MCF 10A (cell line): ENCODE measurements around the gene UNC13B. TPM values are rescaled to one million over a fixed set of nuclear protein-coding genes. Genes with fewer than 3 reads are reported as not detected.

Experiments
- BruUV-seq: library from RNA; stranded (reverse); fragments of 400-500 nt; replicated peaks from 2 replicates; lab custom pipeline; 2021; lab: Mats Ljungman, UMichigan
- CTCF ChIA-PET: fragments of 300-600 bp; sonication (Branson Sonifier 250); formaldehyde crosslinking; extraction: SDS; loops from one replicate; lab custom pipeline; 2021; ENCODE audit warnings: antibody characterized with exemption, inconsistent platforms; lab: Yijun Ruan, JAX
- POLR2A ChIA-PET: fragments of 300-600, 350-650 bp; sonication (Branson Sonifier 250); formaldehyde crosslinking; extraction: SDS; loops from one replicate; lab custom pipeline; 2020; ENCODE audit warnings: antibody characterized with exemption, inconsistent platforms; lab: Yijun Ruan, JAX
- DNase-seq: peaks from one replicate; pipeline ENCODE4 v3.0.0-alpha.2; 2018; ENCODE audit not compliant: unreplicated experiment
- H3K27ac Mint-ChIP-seq: one replicate; pipeline ENCODE4 v1.8.0; 2022; ENCODE audit warnings: mild to moderate bottlenecking, low read depth, mixed read lengths; ENCODE audit not compliant: unreplicated experiment
- H3K27me3 Mint-ChIP-seq: one replicate; pipeline ENCODE4 v1.8.0; 2022; ENCODE audit warnings: mixed read lengths; ENCODE audit not compliant: insufficient read depth, unreplicated experiment
- H3K36me3 Mint-ChIP-seq: one replicate; pipeline ENCODE4 v1.8.0; 2022; ENCODE audit warnings: mild to moderate bottlenecking, moderate library complexity, mixed read lengths; ENCODE audit not compliant: insufficient read depth, unreplicated experiment
- H3K4me1 Mint-ChIP-seq: one replicate; pipeline ENCODE4 v1.8.0; 2022; ENCODE audit warnings: mixed read lengths; ENCODE audit not compliant: insufficient read depth, unreplicated experiment
- H3K4me3 Mint-ChIP-seq: one replicate; pipeline ENCODE4 v1.8.0; 2022; ENCODE audit warnings: mild to moderate bottlenecking, moderate library complexity, mixed read lengths; ENCODE audit not compliant: unreplicated experiment
- H3K9me3 Mint-ChIP-seq: one replicate; pipeline ENCODE4 v1.8.0; 2022; ENCODE audit warnings: mixed read lengths; ENCODE audit not compliant: unreplicated experiment
- intact Hi-C: fragments of 100-400 bp; cut with micrococcal nuclease; formaldehyde crosslinking; loops from 2 replicates; pipeline ENCODE4 v1.14.1; 2022
- total RNA-seq: library from RNA; stranded (reverse); gene quantifications from 2 replicates; pipeline ENCODE4 v1.2.3, GENCODE V29; 2022
- TF ChIP-seq, protein P1 (sequence below): fragments of 200-600 bp; IDR thresholded peaks from one replicate; pipeline ENCODE4 v1.8.0; 2022; ENCODE audit warnings: antibody characterized with exemption, mild to moderate bottlenecking; ENCODE audit not compliant: unreplicated experiment

Gene UNC13B
- total RNA-seq, 1 experiment from 2014 or later = 22.9 TPM

DNA sequence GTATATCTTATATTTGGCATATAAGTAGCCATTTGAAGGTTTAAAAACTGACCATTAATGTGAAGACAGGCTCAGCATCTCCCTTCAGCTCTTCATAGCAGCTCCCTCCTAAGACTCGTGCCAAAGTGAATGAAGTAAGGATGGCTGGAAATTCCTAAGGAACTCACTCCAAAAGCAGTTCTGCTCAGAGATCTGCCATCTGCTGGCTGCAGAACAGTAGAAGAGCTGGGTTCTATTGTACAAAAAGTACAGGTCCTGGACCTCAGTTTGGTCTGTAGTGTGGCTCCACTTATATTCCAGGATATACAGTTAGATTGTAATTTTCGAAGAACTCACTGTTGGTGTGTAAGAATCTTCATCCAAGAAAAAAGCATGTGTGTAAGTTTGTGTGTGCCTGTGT is 223.2 kb downstream of the UNC13B start:
- Mint-ChIP-seq H3K4me3 (no peak overlapping the region), H3K9me3 (no peaks in the 10 kb centered on the region), H3K36me3 (peaks cover 12% of the 10 kb centered on the region), H3K4me1 (no peaks in the 10 kb centered on the region), H3K27ac (no peak overlapping the region), H3K27me3 (no peaks in the 10 kb centered on the region)
- CTCF ChIA-PET = interaction anchor here (0.6 to 1.0 kb wide), 6 partner anchors 12 to 1253 kb away, joined by 3 to 4 read pairs (median 3); no protein-coding TSS in a partner anchor
- TF ChIP-seq, protein P1, sequence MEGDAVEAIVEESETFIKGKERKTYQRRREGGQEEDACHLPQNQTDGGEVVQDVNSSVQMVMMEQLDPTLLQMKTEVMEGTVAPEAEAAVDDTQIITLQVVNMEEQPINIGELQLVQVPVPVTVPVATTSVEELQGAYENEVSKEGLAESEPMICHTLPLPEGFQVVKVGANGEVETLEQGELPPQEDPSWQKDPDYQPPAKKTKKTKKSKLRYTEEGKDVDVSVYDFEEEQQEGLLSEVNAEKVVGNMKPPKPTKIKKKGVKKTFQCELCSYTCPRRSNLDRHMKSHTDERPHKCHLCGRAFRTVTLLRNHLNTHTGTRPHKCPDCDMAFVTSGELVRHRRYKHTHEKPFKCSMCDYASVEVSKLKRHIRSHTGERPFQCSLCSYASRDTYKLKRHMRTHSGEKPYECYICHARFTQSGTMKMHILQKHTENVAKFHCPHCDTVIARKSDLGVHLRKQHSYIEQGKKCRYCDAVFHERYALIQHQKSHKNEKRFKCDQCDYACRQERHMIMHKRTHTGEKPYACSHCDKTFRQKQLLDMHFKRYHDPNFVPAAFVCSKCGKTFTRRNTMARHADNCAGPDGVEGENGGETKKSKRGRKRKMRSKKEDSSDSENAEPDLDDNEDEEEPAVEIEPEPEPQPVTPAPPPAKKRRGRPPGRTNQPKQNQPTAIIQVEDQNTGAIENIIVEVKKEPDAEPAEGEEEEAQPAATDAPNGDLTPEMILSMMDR = no peak
- POLR2A ChIA-PET = interaction anchor here (1.1 kb wide), 1 partner anchor 17 kb away, joined by 3 read pairs; no protein-coding TSS in a partner anchor
- intact Hi-C loops = loop anchor here (1.0 kb wide), 1 partner anchor 268 kb away; no protein-coding TSS in a partner anchor
- BruUV-seq = no TSS peak
- DNase-seq = peak; percentile 18

DNA sequence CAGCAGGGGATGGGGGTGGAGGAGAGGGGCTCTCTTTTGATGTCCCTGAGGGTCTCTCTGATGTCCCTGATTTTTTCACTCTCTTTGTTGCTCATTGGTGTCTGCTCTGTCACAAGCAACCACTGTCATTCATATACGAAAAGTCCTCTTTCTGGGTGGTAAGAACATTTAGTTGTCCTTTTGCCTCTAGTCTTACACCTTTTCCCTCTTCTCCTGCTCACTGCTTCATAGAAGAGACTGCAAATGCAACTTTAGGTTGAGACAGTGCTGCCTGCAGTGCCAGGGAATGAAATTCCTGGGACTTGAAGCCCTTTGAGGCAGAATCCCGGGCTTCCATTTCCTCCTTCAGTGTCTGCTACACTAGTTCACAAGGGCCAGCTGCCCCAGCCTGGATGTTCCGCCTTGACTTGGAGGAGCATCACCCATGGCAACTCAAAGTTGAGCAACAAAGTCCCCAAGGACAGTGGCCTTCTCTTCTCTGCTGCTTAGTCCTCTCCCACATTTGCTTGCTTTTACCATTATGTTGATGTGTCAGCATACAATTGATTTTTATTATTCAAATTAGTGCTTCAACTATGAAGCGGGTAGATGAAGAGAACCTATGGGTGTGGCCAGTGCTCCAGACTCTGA is 233.4 kb downstream of the UNC13B start:
- no peaks in the 10 kb centered on the region for H3K4me1 Mint-ChIP-seq
- no peaks in the 10 kb centered on the region for H3K9me3 Mint-ChIP-seq
- TF ChIP-seq, protein P1 = no peak
- H3K4me3 Mint-ChIP-seq = no peak overlapping the region
- no peak overlapping the region for H3K27ac Mint-ChIP-seq
- intact Hi-C loops = no loop called here
- ChIA-PET CTCF (no interaction called here), POLR2A (no interaction called here)
- H3K27me3 Mint-ChIP-seq = no peaks in the 10 kb centered on the region
- no TSS peak for BruUV-seq
- H3K36me3 Mint-ChIP-seq = peaks cover 32% of the 10 kb centered on the region
- DNase-seq = no peak

DNA sequence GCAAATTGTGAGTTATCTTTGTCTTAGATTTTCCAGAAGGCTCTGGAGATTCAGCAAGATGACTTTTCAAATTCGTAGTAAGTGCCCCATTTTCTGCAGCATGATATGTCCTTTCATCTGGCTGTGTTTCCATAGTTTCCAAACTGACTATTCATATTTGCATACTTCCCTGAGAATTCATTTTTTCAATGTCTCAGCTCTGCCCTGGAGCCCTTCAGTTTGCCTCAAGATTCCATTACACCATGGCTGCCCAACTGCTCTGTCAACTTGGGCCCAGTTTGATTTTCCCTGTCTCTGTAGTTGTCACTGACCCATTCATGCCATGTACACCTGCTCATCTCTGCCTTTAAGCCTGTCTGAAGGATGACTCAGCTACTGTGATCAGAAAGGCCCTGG is 233.9 kb downstream of the UNC13B start:
- H3K9me3 Mint-ChIP-seq = no peaks in the 10 kb centered on the region
- POLR2A ChIA-PET = no interaction called here

DNA sequence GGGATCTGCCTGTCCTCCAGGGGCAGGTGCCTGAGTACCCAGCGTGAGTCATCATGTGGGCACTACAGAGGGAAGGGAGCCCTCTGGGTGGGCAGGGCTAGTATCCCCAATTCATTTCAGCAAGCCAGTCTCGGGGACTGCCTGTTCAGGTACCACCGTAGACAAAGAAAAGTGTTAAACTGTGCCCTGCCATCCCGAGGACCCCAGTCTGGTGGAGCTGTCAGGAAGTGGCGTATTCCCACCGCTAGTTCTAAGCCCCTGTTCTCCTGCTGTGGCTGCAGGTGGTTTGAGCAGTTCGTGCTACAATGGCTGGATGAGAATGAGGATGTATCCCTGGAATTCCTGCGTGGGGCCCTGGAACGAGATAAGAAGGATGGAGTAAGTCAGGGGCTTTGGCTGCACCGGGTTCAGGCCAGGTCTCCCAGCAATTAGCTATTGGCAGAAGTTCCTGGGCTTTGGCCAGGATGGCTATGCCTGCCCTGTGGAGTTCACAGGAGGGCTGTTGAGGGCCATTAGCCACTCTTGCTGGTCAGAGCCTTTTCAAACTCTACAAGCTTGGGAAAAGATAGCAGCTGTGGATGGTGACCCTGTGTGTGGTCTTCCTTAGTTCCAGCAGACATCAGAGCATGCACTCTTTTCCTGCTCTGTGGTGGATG is 234.9 kb downstream of the UNC13B start:
- Mint-ChIP-seq H3K27me3 (no peaks in the 10 kb centered on the region), H3K4me1 (no peaks in the 10 kb centered on the region), H3K27ac (no peak overlapping the region), H3K9me3 (no peaks in the 10 kb centered on the region), H3K4me3 (no peak overlapping the region), H3K36me3 (peaks cover 23% of the 10 kb centered on the region)
- intact Hi-C loops = no loop called here
- DNase-seq = no peak
- TF ChIP-seq, protein P1 = no peak
- ChIA-PET POLR2A (no interaction called here), CTCF (interaction anchor here (1.2 kb wide), 1 partner anchor 12 kb away, joined by 3 read pairs; no protein-coding TSS in a partner anchor)
- BruUV-seq = no TSS peak

More for the DNA sequence above, 233.9 kb downstream of the UNC13B start:
- Mint-ChIP-seq H3K4me1 (no peaks in the 10 kb centered on the region), H3K36me3 (peaks cover 32% of the 10 kb centered on the region), H3K27ac (no peak overlapping the region), H3K27me3 (no peaks in the 10 kb centered on the region), H3K4me3 (no peak overlapping the region)
- no peak for DNase-seq
- intact Hi-C loops = no loop called here
- CTCF ChIA-PET = no interaction called here
- TF ChIP-seq, protein P1 = no peak
- BruUV-seq = no TSS peak
